A673 (cell line): Measurements from ENCODE around the gene REG4.

Experiments
- CTCF ChIP-seq: fragments of 300-800, 200-600 bp; sonication (generic); conservative IDR thresholded peaks from 2 replicates; pipeline ENCODE4 v1.5.1; 2017; ENCODE audit warnings: low read depth, mild to moderate bottlenecking, antibody characterized with exemption, low read length, moderate library complexity, mixed read lengths
- EZH2 ChIP-seq: fragments of 200-600 bp; sonication (generic); IDR thresholded peaks from 2 replicates; pipeline ENCODE4 v1.6.1; 2017; ENCODE audit warnings: borderline replicate concordance, low read depth, mild to moderate bottlenecking, mixed read lengths, antibody characterized with exemption, low read length; ENCODE audit not compliant: poor library complexity, severe bottlenecking

GRCh38 chr1:119815928-119816327 is 4.7 kb upstream of the REG4 start:
- no peak for TF ChIP-seq EZH2
- no peak for TF ChIP-seq CTCF
